Hematopoietic multipotent progenitor cell (in vitro differentiated cells): ENCODE data around the gene GM2A. TPM values are rescaled to one million over a fixed set of nuclear protein-coding genes. Genes with fewer than 3 reads are reported as not detected.
"Not testable (repeated sequence)": the region's sequence is repeated elsewhere in the genome, so short reads cannot be mapped to it uniquely, and the experiment has no call there.

Experiments
- DNase-seq, 3 donors: peaks; one replicate each; pipeline ENCODE4 v3.0.0-alpha.2; 2011 to 2015; ENCODE audit warnings: low read depth in 2 of 3, low spot score in 2 of 3
- total RNA-seq: library from RNA; depleted of rRNA; stranded (reverse); fragments of >200 nt; gene quantifications from one replicate; pipeline ENCODE4 v1.2.3, GENCODE V29; 2012

Gene GM2A
- total RNA-seq, 1 donor, result 23.4 TPM

DNA sequence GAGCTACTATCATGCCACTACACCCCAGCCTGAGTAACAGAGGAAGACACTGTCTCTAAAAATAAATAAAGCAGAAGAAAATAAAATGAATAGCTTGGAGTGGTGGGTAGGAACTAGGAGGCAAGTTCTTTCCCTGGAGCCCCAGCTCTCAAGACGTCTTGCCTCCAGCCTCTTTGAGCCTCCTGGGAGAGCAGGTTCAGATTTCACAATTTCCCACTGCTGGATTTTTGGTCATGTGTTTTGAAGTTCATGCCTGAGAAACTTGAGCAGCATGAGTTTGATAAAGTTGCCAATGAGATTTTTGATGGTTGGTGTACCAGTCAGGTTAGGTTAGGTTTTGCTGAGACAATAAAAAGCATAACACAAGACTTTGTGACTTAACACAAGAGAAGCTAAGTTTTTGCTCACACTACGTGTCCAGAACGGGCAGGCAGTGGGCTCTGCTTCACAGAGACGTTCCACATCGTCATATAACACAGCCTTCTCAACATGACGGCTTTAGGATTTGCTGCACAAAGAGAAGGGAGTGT, 25.0 kb upstream of the GM2A start:
- DNase-seq, result no peak

DNA sequence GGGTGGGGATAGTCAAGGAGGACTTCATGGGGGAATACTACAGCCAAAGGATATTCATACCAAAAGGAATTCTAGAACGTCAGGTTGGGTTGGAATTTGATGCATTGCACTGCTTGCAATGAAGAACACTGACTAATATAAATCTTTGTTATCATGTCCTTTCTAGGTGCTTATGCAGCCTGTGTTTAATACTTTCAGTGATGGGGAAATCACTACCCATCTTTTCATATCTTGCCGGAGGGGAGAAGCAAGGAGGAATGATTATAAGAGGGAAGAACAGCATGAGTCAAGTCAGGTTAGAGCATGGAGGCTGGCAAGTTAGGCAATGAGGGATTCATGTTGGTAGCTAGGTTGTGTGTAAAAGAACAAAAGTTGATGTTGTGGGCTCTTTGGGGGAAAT, 24.0 kb upstream of the GM2A start:
- DNase-seq, result no peak

DNA sequence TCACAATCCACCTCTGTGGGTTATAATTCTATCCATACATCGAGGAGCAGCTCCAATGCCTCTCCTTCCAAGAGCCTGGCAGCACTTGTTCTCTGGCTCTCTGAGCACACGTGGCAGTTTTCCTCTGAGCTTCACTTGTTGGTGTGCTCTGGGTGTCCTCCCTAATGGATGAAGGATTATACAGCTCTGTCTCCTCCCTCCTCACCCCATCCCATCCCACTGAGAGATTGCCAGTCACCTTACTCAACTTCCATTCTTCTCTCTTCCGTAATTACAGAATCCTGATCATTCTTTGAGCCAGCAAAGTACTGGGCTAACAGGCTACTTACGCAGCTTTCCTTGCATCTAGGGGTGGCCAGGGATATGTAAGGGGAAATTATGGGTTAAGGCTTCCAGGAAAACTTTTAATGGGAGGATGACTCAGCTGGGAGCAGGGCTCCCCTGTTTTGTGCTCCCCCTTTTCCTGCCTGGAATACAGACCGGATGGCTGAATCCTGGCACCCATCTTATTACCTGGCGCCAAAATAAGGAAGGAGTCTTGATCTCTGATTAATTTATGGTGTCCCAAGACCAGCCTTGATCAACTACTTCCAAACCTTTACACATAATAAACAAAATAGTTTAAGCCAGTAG, 22.8 kb upstream of the GM2A start:
- DNase-seq, result no peak

DNA sequence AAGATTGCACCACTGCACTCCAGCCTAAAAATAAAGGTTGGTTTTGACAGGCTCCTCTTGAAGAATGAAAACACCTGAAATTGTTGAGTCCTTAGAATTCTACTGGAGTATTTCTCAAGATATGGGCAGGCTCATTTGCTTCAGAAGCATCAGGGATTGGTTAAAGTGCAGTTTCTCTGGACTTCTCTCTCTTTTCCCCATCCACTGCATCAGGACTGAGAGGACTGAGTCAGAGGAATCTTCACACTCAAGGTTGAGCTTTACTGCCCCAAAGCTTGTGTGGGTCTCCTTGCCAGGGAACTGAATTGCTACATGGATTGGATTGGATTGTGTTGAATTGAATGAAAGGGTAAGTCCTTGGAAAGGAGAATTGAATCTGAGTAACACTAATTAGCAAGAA, 21.6 kb upstream of the GM2A start:
- no peak for DNase-seq

DNA sequence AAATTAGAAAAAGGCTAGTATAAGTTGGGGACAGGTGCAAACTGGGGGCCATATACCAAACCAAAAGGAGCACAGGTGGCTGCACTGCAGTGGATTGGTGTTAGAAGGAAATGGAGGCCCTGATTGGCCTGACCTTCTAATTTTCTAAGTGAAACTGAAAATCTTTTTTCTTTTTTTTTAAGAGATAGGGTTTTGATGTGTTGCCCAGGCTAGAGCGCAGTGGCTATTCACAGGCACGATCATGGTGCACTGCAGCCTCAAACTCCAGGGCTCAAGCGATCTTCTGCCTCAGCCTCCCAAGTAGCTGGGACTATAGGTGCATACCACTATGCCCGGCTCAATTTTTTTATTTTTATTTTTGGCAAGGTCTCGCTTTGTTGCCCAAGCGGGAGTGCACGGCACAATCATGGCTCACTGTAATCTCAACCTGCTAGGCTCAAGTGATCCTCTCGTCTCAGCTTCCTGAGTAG, 19.3 kb upstream of the GM2A start:
- DNase-seq, result no peak

DNA sequence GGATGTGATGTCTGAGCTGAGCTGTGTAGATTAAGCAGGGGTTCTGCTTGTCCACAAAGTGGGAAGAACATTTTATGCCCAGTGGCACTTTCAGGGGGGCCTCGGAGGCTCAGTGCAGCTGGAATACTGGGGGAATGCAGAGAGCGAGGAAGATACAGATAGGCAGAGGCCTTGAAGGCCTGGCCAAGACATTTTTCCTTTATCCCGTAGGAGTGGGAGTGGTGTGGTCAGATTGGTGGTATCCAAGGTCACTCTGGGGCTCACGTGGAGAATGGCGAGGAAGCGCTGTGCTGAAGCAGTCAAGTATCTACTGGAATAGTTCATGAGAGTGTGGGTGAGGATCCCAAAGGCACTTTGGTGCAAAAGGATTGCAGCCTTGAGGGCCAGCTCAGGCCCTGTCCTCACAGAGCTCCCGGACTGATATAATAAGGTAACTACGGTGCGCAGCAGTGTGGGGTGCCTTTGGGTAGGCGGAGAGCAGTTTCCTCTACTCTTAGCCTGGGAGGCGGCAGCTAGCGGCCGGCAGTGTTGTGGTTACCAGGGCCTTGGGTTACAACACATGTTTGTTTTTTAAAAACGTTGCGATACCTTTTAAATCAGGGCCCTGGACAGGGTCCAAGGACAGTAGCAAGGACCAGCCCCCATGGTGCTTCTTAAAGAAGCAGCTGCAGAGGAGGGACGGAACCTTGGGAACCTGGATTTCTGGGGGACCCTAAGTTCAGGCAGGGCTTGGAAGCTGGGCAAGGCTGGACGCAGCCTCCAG, 18.3 kb upstream of the GM2A start:
- DNase-seq, result peak in 1 of 3 donors; percentile 69

DNA sequence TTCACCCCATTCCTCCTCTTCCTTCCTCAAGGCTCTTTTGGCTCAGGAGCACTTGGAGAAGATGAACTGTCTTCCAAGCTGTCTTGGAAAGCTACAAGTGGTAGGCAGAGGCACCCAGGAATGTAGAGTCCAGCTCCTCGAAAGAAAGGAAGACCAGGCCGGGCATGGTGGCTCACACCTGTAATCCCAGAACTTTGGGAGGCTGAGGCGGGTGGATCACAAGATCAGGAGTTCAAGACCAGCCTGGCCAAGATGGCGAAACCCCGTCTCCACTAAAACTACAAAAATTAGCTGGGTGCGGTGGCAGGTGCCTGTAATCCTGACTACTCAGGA, 17.8 kb upstream of the GM2A start:
- DNase-seq, result not testable (repeated sequence)

DNA sequence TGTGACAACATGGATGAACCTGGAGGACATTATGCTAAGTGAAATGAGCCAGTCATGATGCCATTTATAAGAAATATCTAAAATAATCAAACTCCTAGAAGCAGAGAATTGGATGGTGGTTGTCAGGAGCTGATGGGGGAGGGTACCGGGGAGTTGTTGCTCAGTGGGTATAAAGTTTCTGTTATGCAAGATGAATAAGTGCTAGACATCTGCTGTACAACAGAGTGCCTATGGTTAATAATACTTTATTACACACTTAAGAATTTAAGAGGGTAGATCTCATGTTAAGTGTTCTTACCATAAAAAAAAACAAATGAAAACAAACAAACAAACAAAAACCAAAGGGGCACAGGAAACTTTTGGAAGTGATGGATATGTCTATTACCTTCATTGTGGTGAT, 16.1 kb upstream of the GM2A start:
- DNase-seq, result no peak

DNA sequence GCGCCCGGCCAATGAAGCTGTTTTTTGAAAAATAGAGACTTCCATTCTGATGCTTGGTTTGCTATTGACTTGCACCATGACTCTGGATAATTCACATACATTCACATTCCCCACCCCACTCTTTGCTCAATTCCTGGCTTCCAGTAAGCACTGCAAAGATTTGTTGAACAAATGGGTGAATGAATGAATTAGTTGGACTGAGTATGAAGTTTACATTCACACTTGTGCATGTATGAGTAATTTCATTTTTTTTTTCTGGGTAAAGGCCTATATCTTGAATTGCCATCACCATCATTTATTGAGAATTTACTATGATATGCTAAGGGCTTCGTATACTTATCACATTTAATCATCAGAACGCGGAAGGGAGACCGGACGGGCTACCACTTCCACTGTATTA, 15.3 kb upstream of the GM2A start:
- DNase-seq, result no peak

DNA sequence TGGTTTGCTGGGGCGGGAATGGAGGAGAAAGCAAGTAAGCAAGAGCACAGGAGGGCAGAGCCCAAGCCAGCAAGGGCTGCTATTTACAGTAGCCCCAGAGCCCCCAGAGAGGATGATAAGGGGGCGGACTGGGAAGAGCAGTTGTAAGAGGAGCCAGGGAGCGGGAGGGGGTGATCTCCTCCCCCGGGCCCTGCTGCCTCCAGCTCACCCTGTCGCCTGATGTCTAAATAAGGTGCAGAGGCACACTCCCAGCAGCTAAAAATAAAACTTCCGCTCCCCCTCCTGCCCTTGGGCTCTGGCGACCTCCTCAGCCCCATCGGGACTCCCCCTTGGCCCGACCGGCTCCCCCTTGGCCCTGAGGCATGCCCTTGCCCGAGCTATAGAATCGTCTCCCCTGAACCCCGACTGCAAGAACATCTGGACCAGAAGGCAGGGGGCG, 14.7 kb upstream of the GM2A start:
- DNase-seq, result no peak

DNA sequence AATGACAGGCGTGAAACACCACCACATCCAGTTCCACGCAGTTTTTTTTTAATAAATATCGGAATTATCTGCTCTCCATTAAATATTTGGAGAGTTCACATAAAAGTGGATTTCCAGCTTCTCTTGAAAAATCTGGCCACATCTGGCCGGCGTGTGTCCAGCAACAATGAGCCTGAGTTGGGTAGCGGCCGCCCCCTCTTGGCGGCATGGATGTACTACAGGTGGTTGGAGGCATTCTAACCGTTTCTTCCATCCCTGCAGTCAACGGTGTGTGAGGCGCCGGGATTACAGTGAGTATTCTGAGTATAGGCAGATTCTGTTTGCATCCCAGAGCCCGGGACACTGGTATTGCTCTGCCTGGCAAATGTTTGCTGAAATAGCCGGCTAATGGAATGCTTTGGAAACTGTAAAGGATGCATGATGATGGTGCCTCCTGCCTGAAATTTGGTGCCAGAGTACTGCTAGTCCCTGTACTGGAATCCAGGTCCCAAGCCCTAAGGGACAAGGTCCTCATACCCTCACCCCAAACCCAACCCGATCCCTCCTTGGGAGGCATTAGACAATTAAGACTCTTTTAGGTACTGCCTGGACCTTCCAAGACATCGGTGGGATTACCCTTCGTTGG, 13.6 kb upstream of the GM2A start:
- peak in 1 of 3 donors; percentile 47 for DNase-seq

DNA sequence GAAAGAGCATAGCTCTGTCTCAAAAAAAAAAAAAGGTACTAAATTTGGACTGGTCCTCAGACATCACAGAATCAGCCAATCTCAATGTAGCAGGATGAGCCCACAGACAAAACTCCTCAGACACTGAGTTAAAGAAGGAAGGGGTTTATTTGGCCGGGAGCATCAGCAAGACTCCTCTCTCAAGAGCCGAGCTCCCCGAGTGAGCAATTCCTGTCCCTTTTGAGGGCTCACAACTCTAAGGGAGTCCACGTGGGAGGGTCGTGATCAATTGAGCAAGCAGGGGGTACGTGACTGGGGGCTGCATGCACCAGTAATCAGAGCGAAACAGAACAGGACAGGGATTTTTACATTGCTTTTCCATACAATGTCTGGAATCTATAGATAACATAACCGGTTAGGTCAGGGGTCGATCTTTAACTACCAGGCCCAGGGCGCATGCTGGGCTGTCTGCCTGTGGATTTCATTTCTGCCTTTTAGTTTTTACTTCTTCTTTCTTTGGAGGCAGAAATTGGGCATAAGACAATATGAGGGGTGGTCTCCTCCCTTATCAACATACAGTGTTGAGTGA, 12.6 kb upstream of the GM2A start:
- DNase-seq, result not testable (repeated sequence)

DNA sequence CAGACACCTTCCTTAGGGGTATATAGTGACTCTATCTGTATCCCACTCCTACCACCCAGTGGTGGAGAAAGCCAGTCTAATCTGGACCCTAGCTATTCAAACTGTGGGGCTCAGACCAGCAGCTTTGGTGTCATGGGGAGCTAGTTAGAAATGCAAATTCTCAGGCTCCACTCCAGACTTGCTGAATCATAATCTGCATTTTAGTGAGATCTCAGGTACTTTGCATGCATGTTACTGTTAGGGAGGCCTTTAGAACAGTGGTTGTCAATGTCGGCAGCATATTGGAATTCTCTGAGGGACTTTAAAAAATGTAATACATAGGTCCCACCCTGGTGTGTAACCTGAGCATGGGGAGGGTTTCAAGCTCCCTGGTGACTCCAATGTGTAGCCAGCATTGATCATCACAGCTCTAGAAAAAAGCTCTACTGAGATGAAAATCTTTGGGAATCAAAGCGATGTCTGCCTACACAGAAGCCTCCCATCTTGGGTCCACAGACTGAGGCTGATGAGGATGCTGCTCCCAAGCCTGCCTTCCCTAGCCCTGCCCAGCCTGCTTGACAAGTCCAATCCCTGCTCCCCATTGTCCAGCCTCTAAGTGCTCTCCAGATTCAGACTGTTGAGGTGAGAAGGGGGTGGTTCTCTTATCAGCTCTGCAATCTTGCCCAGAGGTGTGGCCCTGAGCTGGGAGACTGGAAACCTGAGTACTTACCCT, 11.9 kb upstream of the GM2A start:
- no peak for DNase-seq

DNA sequence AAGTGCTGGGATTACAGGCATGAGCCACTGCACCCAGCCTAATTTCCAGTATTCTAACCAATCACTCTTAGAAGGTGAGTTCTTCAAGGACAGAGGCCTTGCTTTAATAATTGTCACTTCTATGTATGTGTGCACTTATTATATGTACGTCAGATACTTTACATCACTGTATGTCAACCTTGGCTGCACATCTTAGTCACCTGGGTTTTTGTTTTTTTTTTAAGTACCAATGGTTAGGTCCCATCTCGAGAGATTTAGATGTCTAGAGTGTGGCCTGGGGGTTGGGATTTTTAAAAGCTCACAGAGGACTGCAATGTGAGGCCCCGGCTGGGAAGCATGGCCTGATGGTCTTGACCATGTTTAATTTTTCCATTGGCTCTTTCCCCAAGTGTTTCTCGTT, 9.9 kb upstream of the GM2A start:
- no peak for DNase-seq

DNA sequence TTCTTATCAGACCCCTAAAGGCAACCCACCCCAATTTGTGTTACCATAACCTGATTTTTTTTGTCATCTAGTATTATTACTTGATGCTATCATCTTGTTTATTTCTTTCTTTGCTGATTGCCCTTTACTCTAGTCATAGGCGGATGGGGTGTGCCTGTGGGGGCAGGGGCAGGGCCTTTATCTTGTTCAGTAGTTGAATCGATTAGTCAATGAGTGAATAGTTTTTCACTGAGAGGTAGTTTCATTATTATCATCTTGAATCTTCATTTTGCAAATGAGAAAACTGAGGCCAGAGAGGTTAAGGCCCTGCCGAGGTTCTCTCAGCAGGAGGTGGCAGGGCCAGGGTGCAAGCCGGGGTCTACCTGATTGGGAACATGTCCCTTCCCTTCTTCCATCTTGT, 9.4 kb upstream of the GM2A start:
- no peak for DNase-seq

DNA sequence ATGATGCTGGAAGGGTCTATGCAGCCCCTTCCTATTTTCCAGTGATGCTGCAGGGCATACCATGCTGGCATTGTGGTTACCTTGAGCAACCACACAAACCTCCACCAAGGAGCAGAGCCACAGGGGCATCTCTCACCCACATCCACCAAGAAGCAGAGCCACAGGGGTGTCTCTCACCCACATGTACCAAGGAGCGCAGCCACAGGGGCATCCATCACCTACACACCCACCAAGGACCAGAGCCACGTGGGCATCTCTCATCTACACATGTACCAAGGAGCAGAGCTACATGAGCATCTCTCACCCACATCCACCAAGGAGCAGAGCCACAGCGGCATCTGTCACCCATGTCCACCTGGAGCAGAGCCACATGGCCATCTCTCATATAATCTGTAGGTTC, 8.8 kb upstream of the GM2A start:
- no peak for DNase-seq

DNA sequence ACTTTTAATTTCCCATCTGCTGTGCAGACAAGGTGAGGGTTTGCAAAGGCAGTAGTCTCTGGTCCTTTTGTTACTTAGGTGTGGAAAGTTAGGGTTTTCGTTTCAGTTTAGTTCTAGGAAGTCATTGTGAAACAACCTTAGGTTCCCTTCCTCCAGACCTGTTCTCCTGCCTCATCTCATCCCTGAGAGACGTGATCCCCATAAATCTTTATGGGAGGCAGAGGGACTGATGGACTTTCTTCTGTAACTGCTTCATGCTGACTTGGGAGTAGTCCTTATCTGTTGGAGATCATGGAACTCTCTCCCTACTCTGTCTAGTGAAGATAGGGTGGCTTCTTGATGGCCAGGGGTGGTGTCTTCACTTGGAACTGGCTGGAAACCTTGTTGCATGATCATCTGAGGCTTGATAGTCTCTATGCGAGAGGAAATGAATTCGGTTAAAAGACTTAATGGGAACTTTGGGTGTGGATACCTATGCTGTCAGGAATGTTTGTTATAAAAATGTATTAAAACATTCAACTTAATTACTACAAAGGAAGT, 7.2 kb upstream of the GM2A start:
- DNase-seq, result no peak

DNA sequence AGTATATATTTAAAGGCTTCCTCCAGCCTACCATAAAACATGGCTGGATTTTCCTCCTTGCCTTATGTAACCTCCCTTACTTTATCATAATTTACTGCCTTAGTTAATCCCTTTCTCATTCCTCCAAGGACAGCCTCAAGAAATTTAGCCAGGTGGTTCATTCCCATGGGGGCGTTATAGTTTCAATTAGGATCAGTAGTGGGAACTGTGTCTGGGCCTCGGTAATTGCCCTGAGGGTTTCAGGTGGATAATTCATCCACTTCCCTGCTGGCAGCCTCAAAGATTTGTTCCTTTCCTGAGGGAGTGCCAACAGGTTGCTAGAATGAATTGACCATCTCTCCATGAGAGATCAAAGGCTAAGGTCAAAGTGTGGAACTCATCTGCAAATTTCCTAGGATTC, 4.3 kb upstream of the GM2A start:
- no peak for DNase-seq

DNA sequence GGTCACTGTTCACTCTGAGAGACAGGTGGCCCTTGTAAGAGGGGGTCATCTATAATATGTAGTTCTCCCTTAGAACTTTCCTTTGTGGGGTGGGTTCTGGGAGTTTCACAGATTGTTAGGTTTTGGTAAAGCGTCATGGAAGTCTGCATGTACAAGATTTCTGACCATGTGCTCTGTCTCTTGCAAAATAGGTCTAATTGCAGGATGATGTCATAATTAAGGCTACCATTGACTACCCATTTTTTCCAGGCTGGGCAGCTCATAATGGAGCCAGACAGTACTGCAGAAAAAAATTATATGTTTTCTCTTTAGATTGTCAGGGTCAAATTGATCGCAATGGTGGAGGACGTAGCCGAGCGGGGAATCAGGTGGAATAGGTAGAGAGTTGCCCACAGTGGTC, 3.7 kb upstream of the GM2A start:
- no peak for DNase-seq

DNA sequence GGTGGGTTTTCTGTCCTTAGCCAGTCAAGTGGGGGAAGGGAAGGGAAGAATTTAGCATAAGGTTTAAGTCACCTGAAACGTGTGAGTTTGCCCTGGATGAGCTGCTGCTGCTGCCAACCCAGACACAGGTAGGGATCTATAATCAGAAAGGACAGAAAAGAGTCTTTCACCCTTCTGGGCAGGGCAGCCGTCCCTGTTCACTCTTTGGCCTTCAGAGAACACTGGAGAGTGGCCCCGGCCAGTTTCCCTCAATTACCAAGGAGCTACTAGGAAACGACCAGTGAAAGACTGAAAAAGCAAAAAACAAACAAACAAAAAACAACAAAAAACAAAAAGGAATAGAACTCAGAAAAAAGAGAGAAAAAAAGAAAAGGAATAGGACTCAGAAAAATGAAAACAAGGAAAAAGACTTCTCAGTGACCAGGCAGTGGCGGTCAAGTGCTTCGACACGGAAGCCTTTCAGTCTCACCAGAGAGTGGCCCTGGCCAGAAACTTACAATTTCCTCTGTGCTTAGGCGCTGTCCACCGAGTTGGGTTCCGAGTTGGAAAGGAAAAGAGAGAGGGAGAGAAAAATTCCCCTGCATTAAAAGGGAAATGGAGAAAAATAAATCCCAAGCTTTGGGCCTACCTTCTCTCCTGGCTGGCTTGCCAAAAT, 2.5 kb upstream of the GM2A start:
- no peak for DNase-seq
